GM12874 (cell line): ENCODE data around the gene FYN.

Experiments
- CTCF ChIP-seq: IDR thresholded peaks from 2 replicates; pipeline ENCODE4 v1.5.1; 2011; ENCODE audit warnings: low read depth, mild to moderate bottlenecking, control low read depth, low read length, moderate library complexity; ENCODE audit not compliant: insufficient read depth

The FYN gene

GRCh38 chr6:111765763-111766162 lies 107.5 kb downstream of the FYN start:
- no peak for TF ChIP-seq CTCF

- TF ChIP-seq CTCF = no peak
Measured at GRCh38 chr6:111764238-111765175, 108.7 kb downstream of the FYN start.

- no peak for TF ChIP-seq CTCF
Measured at GRCh38 chr6:111763381-111763780, 109.9 kb downstream of the FYN start.

GRCh38 chr6:111761783-111762312 lies 111.4 kb downstream of the FYN start:
- no peak for TF ChIP-seq CTCF

- no peak for TF ChIP-seq CTCF
Measured at GRCh38 chr6:111761212-111761611, 112.0 kb downstream of the FYN start.

GRCh38 chr6:111759836-111760785 lies 113.1 kb downstream of the FYN start:
- TF ChIP-seq CTCF = no peak

- TF ChIP-seq CTCF = no peak
Measured at GRCh38 chr6:111759331-111759835, 113.9 kb downstream of the FYN start.
